HepG2 (cell line): Measurements from ENCODE around the gene CRHR1. TPM values are rescaled to one million over a fixed set of nuclear protein-coding genes. Genes with fewer than 3 reads are reported as not detected.
A peak's percentile ranks its signal among the peaks of the same experiment; 100 is the strongest.

ENCODE experiments used
- CENPT ChIP-seq: sonication (generic); formaldehyde crosslinking; IDR thresholded peaks from 2 replicates; pipeline ENCODE4 v1.8.0; 2022; ENCODE audit warnings: low read depth, mild to moderate bottlenecking, moderate library complexity, missing genetic modification reagents
- ELF1 ChIP-seq: sonication (generic); formaldehyde crosslinking; IDR thresholded peaks from 2 replicates; pipeline ENCODE4 v1.4.0; 2020; ENCODE audit warnings: missing genetic modification reagents
- FOXA1 ChIP-seq, 2 experiments: fragments of 450-650 bp in 1 of 2; sonication (generic) in 1 of 2; formaldehyde crosslinking in 1 of 2; IDR thresholded peaks; 2 replicates each; pipeline versions ENCODE4 v1.4.0 to v1.6.1; 2016 to 2020; ENCODE audit warnings: missing genetic modification reagents in 1 of 2
- NCOR1 ChIP-seq: fragments of 200-600 bp; sonication (generic); IDR thresholded peaks from 2 replicates; pipeline ENCODE4 v1.7.0; 2017; ENCODE audit warnings: antibody characterized with exemption, low read length, borderline replicate concordance
- NFAT5 ChIP-seq: sonication (generic); formaldehyde crosslinking; IDR thresholded peaks from 2 replicates; pipeline ENCODE4 v1.4.0; 2020; ENCODE audit warnings: missing genetic modification reagents
- NFE2L2 ChIP-seq: fragments of 150-350 bp; IDR thresholded peaks from 2 replicates; pipeline ENCODE4 v1.6.1; 2014; ENCODE audit warnings: low read length
- PAWR ChIP-seq: sonication (generic); formaldehyde crosslinking; IDR thresholded peaks from 2 replicates; pipeline ENCODE4 v1.4.0; 2020; ENCODE audit warnings: missing genetic modification reagents, mild to moderate bottlenecking, borderline replicate concordance
- PCBP1 ChIP-seq: fragments of 200-400 bp; formaldehyde crosslinking; IDR thresholded peaks from 2 replicates; pipeline ENCODE4 v1.6.1; 2017; ENCODE audit warnings: mild to moderate bottlenecking, low read depth, low read length, borderline replicate concordance
- RFXAP ChIP-seq: sonication (generic); formaldehyde crosslinking; IDR thresholded peaks from 2 replicates; pipeline ENCODE4 v1.4.0; 2020; ENCODE audit warnings: missing genetic modification reagents, borderline replicate concordance
- SATB2 ChIP-seq: sonication (generic); formaldehyde crosslinking; IDR thresholded peaks from 2 replicates; pipeline ENCODE4 v1.5.0; 2020; ENCODE audit warnings: missing genetic modification reagents
- SSRP1 ChIP-seq: IDR thresholded peaks from 2 replicates; pipeline ENCODE4 v1.6.1; 2016; ENCODE audit warnings: control low read depth
- STAT5B ChIP-seq: sonication (generic); formaldehyde crosslinking; IDR thresholded peaks from 2 replicates; pipeline ENCODE4 v1.4.0; 2020; ENCODE audit warnings: missing genetic modification reagents
- TEF ChIP-seq: sonication (generic); formaldehyde crosslinking; IDR thresholded peaks from 2 replicates; pipeline ENCODE4 v1.5.0; 2020; ENCODE audit warnings: missing genetic modification reagents
- TFE3 ChIP-seq: IDR thresholded peaks from 2 replicates; pipeline ENCODE4 v1.6.1; 2016
- TOPORS ChIP-seq: sonication (generic); formaldehyde crosslinking; IDR thresholded peaks from 2 replicates; pipeline ENCODE4 v1.8.0; 2023; ENCODE audit warnings: mild to moderate bottlenecking, missing genetic modification reagents
- ZEB1 ChIP-seq: IDR thresholded peaks from 2 replicates; pipeline ENCODE4 v1.6.1; 2012; ENCODE audit warnings: mild to moderate bottlenecking, low read depth, inconsistent platforms; ENCODE audit not compliant: insufficient replicate concordance
- ZNF18 ChIP-seq: sonication (generic); formaldehyde crosslinking; IDR thresholded peaks from 2 replicates; pipeline ENCODE4 v1.8.0; 2022; ENCODE audit warnings: mild to moderate bottlenecking, missing genetic modification reagents; ENCODE audit not compliant: insufficient replicate concordance
- ZNF232 ChIP-seq: sonication (generic); formaldehyde crosslinking; IDR thresholded peaks from 2 replicates; pipeline ENCODE4 v1.4.0; 2020; ENCODE audit warnings: missing genetic modification reagents, borderline replicate concordance
- ZNF660 ChIP-seq: sonication (generic); formaldehyde crosslinking; IDR thresholded peaks from 2 replicates; pipeline ENCODE4 v1.5.1; 2020; ENCODE audit warnings: mild to moderate bottlenecking, low read depth, missing genetic modification reagents, borderline replicate concordance
- ZNF878 ChIP-seq: sonication (generic); formaldehyde crosslinking; IDR thresholded peaks from 2 replicates; pipeline ENCODE4 v1.8.1; 2023; ENCODE audit warnings: mild to moderate bottlenecking, missing genetic modification reagents, moderate library complexity
- ZSCAN20 ChIP-seq: sonication (generic); formaldehyde crosslinking; IDR thresholded peaks from 2 replicates; pipeline ENCODE4 v1.4.0; 2020; ENCODE audit warnings: missing genetic modification reagents, mild to moderate bottlenecking, borderline replicate concordance
- polyA plus RNA-seq, 8 experiments: library from polyadenylated mRNA; depleted of rRNA in 3 of 8; stranded (reverse) in 7 of 8; unstranded in 1 of 8; fragments of >200 nt; fragmentation: Illumina TruSeq in 4 of 8; extraction: Trizol in 4 of 8; gene quantifications; 2 replicates each; pipeline versions ENCODE4 v1.2.1 to v1.2.3, GENCODE V29; 2011 to 2016; ENCODE audit warnings: low read depth in 4 of 8, missing spikeins in 1 of 8, mixed read lengths in 1 of 8; ENCODE audit not compliant: insufficient read depth in 1 of 8
- total RNA-seq, 5 experiments: library from RNA; depleted of rRNA; stranded (reverse); fragments of >200 nt; fragmentation: Illumina TruSeq; extraction: Trizol; gene quantifications; 2 replicates each; pipeline ENCODE4 v1.2.3, GENCODE V29; 2016; ENCODE audit warnings: low read depth in 1 of 5

Gene CRHR1
- total and polyA plus RNA-seq, 2 of the 13 experiments (the other 11 are each of a cell fraction or from before 2014, with no cell fraction given) = not detected

- TF ChIP-seq ZNF18 (CRISPR knock-in tag) (no peak), SSRP1 (CRISPR knock-in tag) (no peak), SATB2 (CRISPR knock-in tag) (no peak), TOPORS (CRISPR knock-in tag) (no peak), STAT5B (CRISPR knock-in tag) (no peak), TFE3 (CRISPR knock-in tag) (0 out of 2 replicates have a peak, but pooled peaks have one; percentile 26), NCOR1 (no peak), NFAT5 (CRISPR knock-in tag) (0 out of 2 replicates have a peak, but pooled peaks have one; percentile 23), PAWR (CRISPR knock-in tag) (no peak), ZNF878 (CRISPR knock-in tag) (no peak), ZNF660 (CRISPR knock-in tag) (no peak), ELF1 (CRISPR knock-in tag) (0 out of 2 replicates have a peak, but pooled peaks have one; percentile 23), PCBP1 (no peak), NFE2L2 (no peak), RFXAP (CRISPR knock-in tag) (no peak), ZNF232 (CRISPR knock-in tag) (no peak), TEF (CRISPR knock-in tag) (no peak), FOXA1 (IDR thresholded peaks at IDR 0.05) (no peak), FOXA1 (CRISPR knock-in tag; IDR thresholded peaks at IDR 0.05) (no peak), ZEB1 (no peak), ZSCAN20 (CRISPR knock-in tag) (no peak), CENPT (CRISPR knock-in tag) (no peak)
These were observed 68.6 kb downstream of the CRHR1 start (continued) for GRCh38 chr17:45852535-45853297.
